ENCODE results near the gene GRIK5.

The GRIK5 gene

GRCh38 chr19:42060117-42060516 lies 9.9 kb downstream of the GRIK5 start:
- DNase-seq (ENCODE audit: low read depth, low spot score): no peak
- Histone ChIP-seq H3K4me1 (ENCODE audit: insufficient read depth, insufficient read length) (no peaks in the 10 kb centered on the region), H3K4me3 (ENCODE audit: insufficient read length, low read depth) (no peak overlapping the region), H3K36me3 (ENCODE audit: insufficient read depth, insufficient read length, low read length) (peaks cover 40% of the 10 kb centered on the region), H3K9ac (ENCODE audit: insufficient read length, low read depth) (no peak overlapping the region), H3K27me3 (ENCODE audit: insufficient read depth, insufficient read length) (no peaks in the 10 kb centered on the region), H3K9me3 (ENCODE audit: insufficient read depth, low read length) (no peaks in the 10 kb centered on the region)
- TF ChIP-seq SUZ12 (IDR thresholded peaks at IDR 0.05; ENCODE audit: extremely low read depth, insufficient read depth, insufficient read length): no peak
- no peak for TF ChIP-seq YY1 (IDR thresholded peaks at IDR 0.05; ENCODE audit: insufficient read depth, insufficient read length)
- no peak for TF ChIP-seq ZNF274 (IDR thresholded peaks at IDR 0.05; ENCODE audit: low read depth, low read length)

GRCh38 chr19:42059196-42059595 lies 10.8 kb downstream of the GRIK5 start:
- no peak overlapping the region for H3K9ac ChIP-seq (ENCODE audit: insufficient read length, low read depth)
- H3K4me3 ChIP-seq (ENCODE audit: insufficient read length, low read depth): no peak overlapping the region
- H3K9me3 ChIP-seq (ENCODE audit: insufficient read depth, low read length): no peaks in the 10 kb centered on the region
- TF ChIP-seq YY1 (IDR thresholded peaks at IDR 0.05; ENCODE audit: insufficient read depth, insufficient read length) (no peak), SUZ12 (IDR thresholded peaks at IDR 0.05; ENCODE audit: extremely low read depth, insufficient read depth, insufficient read length) (no peak), ZNF274 (IDR thresholded peaks at IDR 0.05; ENCODE audit: low read depth, low read length) (no peak)
- H3K27me3 ChIP-seq (ENCODE audit: insufficient read depth, insufficient read length): no peaks in the 10 kb centered on the region
- H3K36me3 ChIP-seq (ENCODE audit: insufficient read depth, insufficient read length, low read length): peaks cover 45% of the 10 kb centered on the region
- DNase-seq (ENCODE audit: low read depth, low spot score): no peak
- no peaks in the 10 kb centered on the region for H3K4me1 ChIP-seq (ENCODE audit: insufficient read depth, insufficient read length)

- DNase-seq (ENCODE audit: low read depth, low spot score): no peak
- peaks cover 50% of the 10 kb centered on the region for H3K36me3 ChIP-seq (ENCODE audit: insufficient read depth, insufficient read length, low read length)
- no peak overlapping the region for H3K9ac ChIP-seq (ENCODE audit: insufficient read length, low read depth)
- H3K9me3 ChIP-seq (ENCODE audit: insufficient read depth, low read length): no peaks in the 10 kb centered on the region
- no peaks in the 10 kb centered on the region for H3K27me3 ChIP-seq (ENCODE audit: insufficient read depth, insufficient read length)
- no peaks in the 10 kb centered on the region for H3K4me1 ChIP-seq (ENCODE audit: insufficient read depth, insufficient read length)
- TF ChIP-seq YY1 (IDR thresholded peaks at IDR 0.05; ENCODE audit: insufficient read depth, insufficient read length) (no peak), ZNF274 (IDR thresholded peaks at IDR 0.05; ENCODE audit: low read depth, low read length) (no peak), SUZ12 (IDR thresholded peaks at IDR 0.05; ENCODE audit: extremely low read depth, insufficient read depth, insufficient read length) (no peak)
- H3K4me3 ChIP-seq (ENCODE audit: insufficient read length, low read depth): no peak overlapping the region
These were observed 12.2 kb downstream of the GRIK5 start for GRCh38 chr19:42057846-42058245.

DNA sequence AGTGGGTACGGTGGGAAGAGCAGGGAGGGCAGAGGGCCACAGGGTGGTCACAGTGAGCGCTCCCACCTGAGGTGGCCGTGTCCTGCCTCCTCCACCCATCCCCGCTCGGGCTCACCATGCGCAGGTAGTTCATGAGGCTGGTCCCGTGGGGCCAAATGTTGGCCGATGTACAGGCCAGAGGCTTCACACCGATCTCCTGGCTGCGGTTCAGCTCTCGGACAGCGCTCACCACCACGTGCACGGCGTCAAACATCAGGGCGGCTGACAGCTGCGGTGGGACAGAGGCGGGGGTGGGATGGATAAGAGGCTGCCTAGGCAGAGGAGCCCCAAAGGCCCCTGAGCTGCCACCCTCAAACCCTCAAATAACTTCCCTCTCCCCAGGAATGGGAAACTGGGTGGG lies 15.8 kb downstream of the GRIK5 start:
- no peaks in the 10 kb centered on the region for H3K27me3 ChIP-seq (ENCODE audit: insufficient read depth, insufficient read length)
- H3K4me3 ChIP-seq (ENCODE audit: insufficient read length, low read depth): no peak overlapping the region
- H3K4me1 ChIP-seq (ENCODE audit: insufficient read depth, insufficient read length): peaks cover 3% of the 10 kb centered on the region
- DNase-seq (ENCODE audit: low read depth, low spot score): no peak
- H3K9me3 ChIP-seq (ENCODE audit: insufficient read depth, low read length): no peaks in the 10 kb centered on the region
- no peak overlapping the region for H3K9ac ChIP-seq (ENCODE audit: insufficient read length, low read depth)
- H3K36me3 ChIP-seq (ENCODE audit: insufficient read depth, insufficient read length, low read length): peaks cover 46% of the 10 kb centered on the region
- TF ChIP-seq YY1 (IDR thresholded peaks at IDR 0.05; ENCODE audit: insufficient read depth, insufficient read length): no peak
- no peak for TF ChIP-seq SUZ12 (IDR thresholded peaks at IDR 0.05; ENCODE audit: extremely low read depth, insufficient read depth, insufficient read length)
- no peak for TF ChIP-seq ZNF274 (IDR thresholded peaks at IDR 0.05; ENCODE audit: low read depth, low read length)

DNA sequence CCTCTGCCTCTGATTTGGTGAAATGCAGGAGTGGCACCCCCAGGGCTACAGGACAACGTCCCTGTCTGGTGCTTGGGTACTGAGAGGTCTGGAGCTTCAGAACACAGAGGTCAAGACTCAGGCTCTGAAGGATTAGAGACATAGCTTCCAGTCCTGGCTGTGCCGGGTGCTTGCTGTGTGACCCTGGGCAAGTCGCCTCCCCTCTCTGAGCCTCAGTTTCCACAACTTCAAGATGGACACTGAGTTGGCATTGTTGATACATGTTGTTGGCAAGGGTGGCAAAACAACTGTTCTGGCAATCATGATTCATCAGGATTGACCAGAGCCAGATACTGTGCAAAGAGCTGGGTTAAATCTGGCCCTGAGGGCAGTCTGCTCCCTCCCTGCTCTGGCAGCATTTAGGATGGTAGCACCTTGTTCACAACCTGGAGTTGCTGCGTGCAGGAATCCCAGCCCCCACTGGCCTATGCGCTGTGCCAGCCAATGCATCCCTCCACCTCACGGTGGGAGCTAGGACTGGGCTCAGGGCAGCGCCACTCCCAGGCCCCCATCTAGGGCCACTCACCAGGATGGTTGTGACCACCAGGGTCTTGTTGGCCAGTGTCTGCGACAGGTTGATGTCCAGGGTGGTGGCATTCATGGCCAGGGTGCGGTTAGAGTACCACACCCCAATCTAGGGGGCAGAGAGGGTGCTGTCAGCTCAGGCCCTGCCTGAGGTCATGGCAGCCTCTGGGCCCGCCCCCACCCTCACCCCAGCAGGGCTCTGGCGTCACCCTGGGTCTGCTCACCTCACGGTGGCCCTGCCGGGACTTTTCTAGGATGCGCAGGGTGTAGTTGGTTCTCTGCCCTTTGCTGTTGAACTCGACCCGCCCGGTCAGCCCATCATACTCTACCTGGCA lies 16.7 kb downstream of the GRIK5 start:
- TF ChIP-seq YY1 (IDR thresholded peaks at IDR 0.05; ENCODE audit: insufficient read depth, insufficient read length) (no peak), SUZ12 (IDR thresholded peaks at IDR 0.05; ENCODE audit: extremely low read depth, insufficient read depth, insufficient read length) (no peak), ZNF274 (IDR thresholded peaks at IDR 0.05; ENCODE audit: low read depth, low read length) (no peak)
- no peaks in the 10 kb centered on the region for H3K27me3 ChIP-seq (ENCODE audit: insufficient read depth, insufficient read length)
- H3K36me3 ChIP-seq (ENCODE audit: insufficient read depth, insufficient read length, low read length): peaks cover 42% of the 10 kb centered on the region
- no peak for DNase-seq (ENCODE audit: low read depth, low spot score)
- no peak overlapping the region for H3K9ac ChIP-seq (ENCODE audit: insufficient read length, low read depth)
- H3K4me1 ChIP-seq (ENCODE audit: insufficient read depth, insufficient read length): peaks cover 3% of the 10 kb centered on the region
- H3K4me3 ChIP-seq (ENCODE audit: insufficient read length, low read depth): no peak overlapping the region
- H3K9me3 ChIP-seq (ENCODE audit: insufficient read depth, low read length): no peaks in the 10 kb centered on the region

- H3K9me3 ChIP-seq (ENCODE audit: insufficient read depth, low read length): no peaks in the 10 kb centered on the region
- H3K9ac ChIP-seq (ENCODE audit: insufficient read length, low read depth): no peak overlapping the region
- H3K27me3 ChIP-seq (ENCODE audit: insufficient read depth, insufficient read length): no peaks in the 10 kb centered on the region
- peaks cover 3% of the 10 kb centered on the region for H3K4me1 ChIP-seq (ENCODE audit: insufficient read depth, insufficient read length)
- H3K36me3 ChIP-seq (ENCODE audit: insufficient read depth, insufficient read length, low read length): peaks cover 42% of the 10 kb centered on the region
- no peak for DNase-seq (ENCODE audit: low read depth, low spot score)
- TF ChIP-seq YY1 (IDR thresholded peaks at IDR 0.05; ENCODE audit: insufficient read depth, insufficient read length) (no peak), SUZ12 (IDR thresholded peaks at IDR 0.05; ENCODE audit: extremely low read depth, insufficient read depth, insufficient read length) (no peak), ZNF274 (IDR thresholded peaks at IDR 0.05; ENCODE audit: low read depth, low read length) (no peak)
- H3K4me3 ChIP-seq (ENCODE audit: insufficient read length, low read depth): no peak overlapping the region
These were observed 17.7 kb downstream of the GRIK5 start for GRCh38 chr19:42052241-42052863.

All from NT2/D1 (cell line).